GM19468 (cell line): ENCODE measurements around the gene RTP5.
"Not testable (repeated sequence)": the region's sequence is repeated elsewhere in the genome, so short reads cannot be mapped to it uniquely, and the experiment has no call there.

Source experiments
- ATAC-seq: cut with Tn5 transposase; IDR thresholded peaks from one replicate; pipeline ENCODE4 v1.9.1; 2021; ENCODE audit warnings: mild to moderate bottlenecking, moderate library complexity, moderate number of reproducible peaks; ENCODE audit not compliant: unreplicated experiment; ENCODE audit errors: extremely low read depth

RTP5 gene

DNA sequence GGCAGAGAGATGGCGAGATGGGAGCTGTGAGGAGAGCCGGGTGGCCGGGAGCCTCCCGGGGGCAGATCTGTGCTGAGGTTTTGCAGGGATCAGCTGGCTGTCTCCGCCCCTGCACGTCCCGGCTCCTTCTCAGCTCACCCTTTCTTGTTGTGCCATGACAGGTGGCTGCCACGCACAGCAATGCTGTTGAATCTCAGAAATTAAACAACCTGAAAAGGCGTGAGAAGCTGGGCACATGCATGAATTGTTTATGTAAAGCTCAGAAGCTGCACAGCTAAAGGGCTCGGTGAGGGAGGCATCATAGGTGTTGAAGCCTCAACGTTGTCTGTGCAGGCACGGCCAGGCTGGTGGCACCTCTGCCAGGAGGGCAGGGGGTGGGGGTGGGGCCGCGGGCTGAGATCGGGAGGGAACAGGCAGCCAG, 858 bp upstream of the RTP5 start:
- ATAC-seq: no peak

DNA sequence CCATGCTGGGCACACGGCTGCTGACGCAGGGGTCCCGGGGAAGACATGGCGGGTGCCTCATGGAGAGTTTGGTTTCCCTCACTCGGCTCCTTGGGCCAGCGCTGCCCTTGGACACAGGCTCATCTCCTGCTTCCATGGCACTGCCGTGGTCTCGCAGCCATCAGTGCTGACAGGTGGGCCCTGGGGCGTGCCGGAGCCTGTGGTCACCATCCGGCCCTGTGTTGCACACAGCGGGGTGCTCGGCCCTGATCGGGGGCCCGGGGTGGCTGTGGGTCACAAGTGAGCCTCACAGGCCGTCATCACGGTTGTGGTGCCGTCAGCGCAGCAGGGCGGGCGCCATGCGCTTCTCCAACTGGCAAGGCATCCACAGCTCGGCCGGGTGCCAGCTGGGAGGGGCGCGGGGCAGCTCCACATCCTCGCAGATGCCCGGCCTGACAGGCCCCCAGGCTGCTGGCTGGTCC, 582 bp downstream of the RTP5 start:
- no peak for ATAC-seq

DNA sequence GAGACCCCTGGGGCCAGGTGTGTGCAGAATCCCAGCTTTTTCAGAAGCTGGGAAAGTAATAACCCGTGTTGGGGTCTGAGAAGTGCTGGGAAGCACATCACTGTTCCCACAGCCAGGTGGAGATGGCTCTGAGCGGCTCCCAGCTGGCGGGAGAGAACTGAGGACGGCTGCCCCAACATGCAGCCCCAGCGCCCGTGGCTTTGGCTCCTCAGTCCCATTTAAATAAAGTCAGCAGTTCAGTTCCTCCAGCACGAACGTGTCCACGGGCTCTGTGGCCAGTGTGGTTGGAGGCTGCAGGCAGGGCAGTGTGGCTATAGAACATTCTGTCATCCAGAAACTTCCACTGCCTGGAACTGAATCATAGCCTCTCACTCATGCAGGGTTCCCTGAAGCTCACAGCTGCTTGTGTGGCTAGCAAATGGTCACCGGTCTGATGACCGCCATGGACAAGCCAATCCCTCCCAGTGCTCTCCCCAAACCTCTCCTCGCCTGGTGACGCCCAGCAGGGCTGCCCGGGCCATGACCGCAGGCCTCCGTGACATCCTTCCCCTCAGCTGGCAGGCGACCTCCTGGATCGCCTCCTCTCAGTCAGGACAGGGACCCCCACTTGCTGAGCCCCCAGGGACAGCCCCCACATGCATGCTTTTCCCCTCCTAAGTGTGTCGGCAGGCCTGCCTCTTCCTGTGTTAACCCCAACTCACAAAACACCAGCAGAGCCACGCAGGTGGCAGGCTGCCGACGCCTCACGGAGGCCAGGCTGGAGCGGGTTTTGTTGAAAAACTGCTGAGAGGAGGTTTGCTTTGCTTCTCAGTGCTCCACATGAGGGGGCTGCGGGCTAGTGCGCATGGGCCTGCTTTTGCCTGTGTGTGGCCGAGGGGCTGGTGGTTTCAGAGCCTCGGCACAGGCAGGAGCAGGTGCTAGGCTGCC, 1.3 kb downstream of the RTP5 start:
- no peak for ATAC-seq

DNA sequence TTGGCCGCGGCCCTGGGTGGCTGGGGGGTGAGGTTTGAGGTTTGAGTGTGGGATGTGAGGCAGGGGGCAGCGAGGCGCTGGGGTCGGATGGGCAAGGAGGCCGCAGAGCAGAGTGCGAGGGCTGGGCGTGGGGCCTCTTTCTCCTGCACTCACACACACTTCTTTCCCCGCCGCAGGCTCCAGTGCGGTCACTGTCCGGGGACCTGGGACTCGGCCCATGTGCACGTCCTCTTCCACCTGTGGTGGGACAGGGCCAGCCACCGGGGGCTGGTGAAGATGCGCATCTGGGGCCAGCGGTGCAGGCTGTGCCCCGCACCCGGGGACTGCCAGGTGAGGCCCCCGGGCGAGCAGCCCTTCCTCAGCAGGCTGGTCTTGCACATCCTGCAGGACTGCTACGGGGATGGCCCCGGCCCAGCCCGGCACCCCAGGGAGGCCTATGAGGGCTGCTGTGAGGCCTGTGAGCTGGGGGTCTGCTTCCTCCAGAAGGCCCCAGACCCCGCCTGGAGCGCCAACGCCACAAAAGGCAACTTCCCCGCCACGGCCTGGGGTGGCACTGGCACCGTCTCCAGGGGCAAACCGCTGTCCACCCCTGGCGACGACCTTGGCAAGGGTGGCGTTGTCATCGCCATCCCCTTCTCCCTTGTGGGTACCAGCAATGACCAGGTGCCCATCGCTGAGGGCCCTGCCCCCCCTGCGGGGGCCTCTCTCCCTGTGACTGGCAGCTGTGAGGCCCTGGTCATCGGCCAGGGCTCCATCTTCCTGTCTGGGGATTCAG, 2.2 kb downstream of the RTP5 start:
- ATAC-seq: no peak

DNA sequence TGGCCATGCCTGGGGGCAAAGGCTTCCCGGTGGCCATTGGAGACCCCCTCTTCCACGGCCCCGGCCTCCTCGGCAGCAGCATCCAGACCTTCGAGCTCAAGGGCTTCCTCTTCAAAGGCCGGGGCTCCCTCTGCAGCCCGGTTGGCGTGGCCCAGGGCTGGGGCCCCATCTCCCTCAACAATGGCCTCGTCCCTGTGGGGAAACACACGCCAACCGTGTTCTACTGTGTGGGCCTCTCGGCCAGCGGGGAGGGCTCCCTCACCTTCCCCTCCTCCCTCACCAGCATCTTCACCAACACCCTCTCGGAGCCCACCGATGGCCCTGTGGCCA, 2.7 kb downstream of the RTP5 start:
- no peak for ATAC-seq

DNA sequence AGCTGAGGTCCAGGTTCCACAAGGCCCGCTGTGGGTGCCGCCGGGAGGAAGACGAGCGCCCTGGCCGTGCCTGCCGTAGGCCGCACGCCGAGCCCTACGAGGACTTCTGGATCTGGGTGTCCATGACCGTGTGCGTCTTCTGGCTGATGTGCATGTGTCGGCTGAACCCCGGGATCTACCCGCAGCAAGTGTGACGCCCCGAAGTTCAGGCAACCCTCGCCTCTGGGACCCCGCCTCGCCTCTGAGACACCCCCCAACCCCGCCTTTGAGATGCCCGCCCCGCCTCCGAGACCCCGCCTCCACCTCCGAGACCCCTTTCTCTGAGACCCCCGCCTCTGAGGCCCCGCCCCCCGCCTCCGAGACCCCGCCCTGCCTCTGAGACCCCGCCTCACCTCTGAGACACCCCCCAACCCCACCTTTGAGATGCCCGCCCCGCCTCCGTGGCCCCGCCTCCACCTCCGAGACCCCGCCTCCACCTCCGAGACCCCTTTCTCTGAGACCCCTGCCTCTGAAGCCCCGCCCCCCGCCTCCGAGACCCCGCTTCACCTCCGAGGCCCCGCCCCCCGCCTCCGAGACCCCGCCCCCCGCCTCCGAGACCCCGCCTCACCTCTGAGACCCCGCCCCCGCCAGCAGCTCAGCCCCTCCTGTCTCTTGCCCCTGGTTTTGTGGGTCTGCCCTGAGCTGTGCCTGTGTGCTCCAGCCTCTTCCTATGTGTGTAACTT, 3.7 kb downstream of the RTP5 start:
- ATAC-seq: no peak

DNA sequence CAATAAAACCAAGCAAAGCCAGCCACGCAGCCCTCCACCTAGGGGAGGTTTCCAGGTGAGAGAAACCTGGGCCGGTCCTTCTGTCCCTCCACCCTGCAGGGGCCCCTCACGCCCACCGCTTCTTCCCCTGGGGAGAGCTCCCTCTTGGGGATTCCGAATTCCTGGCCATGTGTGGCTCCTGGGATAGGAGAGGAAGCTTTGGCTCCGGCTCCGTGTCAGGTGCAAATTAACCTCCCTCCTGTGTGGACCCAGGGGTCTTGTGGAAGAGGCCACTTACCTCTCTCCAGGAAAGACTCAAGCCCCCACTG, 4.2 kb downstream of the RTP5 start:
- no peak for ATAC-seq

DNA sequence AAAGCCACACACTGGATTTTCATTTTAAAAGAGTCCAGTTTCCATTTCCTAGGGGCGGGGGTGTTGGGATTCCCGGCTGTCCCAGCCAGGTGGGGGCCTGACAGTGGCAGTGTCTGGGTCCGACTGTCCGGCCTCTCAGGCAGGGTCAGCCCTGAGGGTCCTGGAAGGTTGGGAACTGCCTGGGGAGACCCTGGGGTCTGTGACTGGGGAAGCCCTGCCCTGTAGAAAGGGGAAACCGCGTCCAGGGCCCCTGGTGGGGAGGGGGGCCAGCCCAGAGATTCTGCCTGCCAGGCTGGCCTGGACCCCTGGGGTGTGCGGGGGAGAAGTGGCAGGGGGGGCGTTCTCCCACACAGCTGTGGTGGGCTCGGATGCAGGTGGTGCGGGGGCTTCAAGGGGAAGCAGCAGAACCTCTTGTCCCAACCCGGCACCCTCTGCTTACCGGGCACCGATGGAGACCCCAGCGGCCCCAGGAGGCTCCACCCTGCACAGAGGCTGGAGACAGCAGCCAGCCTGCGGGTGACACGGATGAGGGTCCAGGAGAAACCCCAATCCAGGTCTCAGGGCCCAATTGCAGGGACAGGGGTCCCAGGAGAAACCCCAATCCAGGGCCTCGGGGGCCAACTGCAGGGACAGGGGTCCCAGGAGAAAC, 4.9 kb downstream of the RTP5 start:
- no peak for ATAC-seq

DNA sequence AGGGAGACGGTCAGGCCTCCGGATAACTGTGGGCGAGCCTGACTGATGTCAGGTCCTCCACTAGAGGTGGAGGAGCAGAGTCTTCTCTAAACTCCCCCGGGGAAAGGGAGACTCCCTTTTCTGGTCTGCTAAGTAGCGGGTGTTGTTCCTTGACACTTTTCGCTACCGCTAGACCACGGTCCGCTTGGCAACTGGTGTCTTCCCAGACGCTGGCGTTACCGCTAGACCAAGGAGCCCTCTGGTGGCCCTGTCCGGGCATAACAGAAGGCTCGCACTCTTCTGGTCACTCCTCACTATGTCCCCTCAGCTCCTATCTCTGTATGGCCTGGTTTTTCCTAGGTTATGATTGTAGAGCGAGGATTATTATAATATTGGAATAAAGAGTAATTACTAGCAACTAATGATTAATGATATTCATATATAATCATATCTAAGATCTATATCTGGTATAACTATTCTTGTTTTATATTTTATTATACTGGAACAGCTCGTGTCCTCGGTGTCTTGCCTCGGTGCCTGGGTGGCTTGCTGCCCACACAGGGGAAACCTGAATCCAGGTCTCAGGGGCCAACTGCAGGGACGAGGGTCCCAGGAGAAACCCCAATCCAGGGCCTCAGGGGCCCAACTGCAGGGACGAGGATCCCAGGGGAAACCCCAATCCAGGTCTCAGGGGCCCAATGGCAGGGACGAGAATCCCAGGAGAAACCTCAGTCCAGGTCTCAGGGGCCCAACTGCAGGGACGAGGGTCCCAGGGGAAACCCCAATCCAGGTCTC, 6.4 kb downstream of the RTP5 start:
- not testable (repeated sequence) for ATAC-seq

DNA sequence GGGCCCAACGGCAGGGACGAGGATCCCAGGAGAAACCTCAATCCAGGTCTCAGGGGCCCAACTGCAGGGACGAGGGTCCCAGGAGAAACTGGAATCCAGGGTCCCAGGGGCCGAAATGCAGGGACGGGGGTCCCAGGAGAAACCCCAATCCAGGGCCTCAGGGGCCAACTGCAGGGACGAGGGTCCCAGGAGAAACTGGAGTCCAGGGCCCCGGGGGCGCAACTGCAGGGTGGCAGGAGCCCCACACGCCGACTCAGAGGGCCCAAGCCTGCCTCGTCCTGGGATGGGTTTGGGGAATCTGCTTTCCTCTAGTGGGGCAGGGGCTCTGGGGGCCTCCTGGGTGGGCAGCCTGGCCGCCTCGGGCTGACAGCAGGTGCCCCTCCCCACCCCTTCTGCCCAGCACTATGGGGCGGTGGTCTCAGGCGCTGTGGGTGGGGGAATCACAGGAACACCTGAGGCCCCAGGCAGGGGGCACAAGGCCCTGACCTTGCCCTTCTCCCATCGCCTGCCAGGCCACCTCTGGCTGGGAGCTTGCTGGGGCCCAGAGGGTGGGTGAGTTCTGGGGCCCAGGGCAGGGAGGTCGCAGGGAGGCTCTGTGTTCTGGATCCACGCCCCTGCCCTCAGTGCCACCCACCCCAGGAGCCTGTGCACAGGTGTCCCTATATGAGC, 7.1 kb downstream of the RTP5 start:
- no peak for ATAC-seq

DNA sequence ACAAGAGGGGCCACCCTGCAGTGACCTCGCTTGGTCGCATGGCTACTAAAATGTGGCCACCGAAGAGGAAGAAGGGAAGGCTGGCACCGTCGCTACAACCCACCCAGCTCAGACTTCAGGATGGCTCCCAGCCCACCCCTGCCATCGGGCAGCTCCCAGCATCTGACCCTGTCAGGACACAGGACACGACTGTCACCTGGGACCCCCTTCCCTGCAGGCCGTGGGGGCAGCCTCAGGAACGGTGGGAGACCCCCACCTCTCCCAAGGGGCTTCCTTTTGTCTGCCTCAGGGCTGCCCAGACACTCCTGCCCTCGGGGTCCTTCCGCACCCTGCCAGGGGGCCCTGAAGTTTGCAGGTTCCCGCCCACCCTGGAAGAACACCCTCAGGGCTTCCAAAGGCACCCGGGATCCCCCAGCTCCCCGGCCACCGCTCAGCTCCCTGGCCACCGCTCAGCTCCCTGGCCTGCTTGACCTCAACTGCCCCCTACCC, 7.7 kb downstream of the RTP5 start:
- no peak for ATAC-seq

DNA sequence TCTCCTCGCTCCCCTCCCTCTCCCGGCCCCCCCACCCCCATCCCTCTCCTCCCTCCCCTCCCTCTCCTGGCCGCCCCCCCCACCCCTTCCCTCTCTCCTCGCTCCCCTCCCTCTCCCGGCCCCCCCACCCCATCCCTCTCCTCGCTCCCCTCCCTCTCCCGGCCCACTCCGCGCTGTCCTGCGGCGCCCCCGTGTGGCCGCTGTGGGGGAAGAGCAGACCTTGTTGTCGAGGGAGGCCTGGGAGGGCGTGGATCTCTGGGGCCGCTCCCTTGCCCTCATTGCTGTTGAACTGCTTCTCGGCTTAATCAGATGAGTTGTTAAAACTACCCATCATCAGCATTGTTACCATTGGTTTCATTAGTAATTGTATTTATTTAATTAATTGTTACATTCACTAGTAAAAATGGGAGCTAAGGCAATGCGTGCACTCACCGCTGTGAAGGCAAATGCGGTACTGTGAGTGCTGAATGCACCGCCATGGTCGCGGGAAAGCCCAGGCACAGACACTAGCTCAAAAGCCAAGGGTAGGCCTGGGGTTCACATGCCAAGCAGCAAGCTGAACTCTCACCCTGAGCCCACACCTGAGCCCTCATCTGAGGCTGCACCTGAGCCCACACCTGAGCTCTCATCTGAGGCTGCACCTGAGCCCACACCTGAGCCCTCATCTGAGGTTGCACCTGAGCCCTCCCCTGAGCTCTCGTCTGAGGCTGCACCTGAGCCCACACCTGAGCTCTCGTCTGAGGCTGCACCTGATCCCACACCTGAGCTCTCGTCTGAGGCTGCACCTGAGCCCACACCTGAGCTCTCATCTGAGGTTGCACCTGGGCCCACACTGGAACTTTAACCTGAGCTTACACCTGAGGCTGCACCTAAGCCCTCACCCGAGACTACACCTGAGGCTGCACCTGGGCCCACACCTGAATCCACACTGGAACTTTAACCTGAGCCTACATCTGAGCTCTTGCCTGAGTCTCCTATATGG, 8.8 kb downstream of the RTP5 start:
- ATAC-seq: no peak

DNA sequence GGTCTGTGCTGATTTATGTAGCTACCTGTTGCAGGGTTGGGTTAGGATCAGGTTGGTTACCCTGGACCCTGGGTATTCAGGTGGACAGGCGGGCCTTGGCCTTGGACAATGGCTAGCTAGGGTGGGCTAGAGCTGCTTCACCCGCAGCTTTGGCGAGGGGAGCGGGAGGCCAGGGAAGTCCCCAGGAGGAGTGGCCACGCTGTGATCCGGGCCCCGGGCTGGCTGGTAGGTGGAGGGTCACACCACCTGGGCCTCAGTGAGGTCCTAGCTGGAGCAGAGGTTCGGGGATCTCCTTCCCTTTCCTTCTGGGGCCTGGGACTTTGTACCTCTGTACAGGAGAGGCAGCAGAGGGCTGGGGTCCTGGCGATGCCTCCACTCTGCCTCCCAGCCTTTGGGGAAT, 9.8 kb downstream of the RTP5 start:
- no peak for ATAC-seq

DNA sequence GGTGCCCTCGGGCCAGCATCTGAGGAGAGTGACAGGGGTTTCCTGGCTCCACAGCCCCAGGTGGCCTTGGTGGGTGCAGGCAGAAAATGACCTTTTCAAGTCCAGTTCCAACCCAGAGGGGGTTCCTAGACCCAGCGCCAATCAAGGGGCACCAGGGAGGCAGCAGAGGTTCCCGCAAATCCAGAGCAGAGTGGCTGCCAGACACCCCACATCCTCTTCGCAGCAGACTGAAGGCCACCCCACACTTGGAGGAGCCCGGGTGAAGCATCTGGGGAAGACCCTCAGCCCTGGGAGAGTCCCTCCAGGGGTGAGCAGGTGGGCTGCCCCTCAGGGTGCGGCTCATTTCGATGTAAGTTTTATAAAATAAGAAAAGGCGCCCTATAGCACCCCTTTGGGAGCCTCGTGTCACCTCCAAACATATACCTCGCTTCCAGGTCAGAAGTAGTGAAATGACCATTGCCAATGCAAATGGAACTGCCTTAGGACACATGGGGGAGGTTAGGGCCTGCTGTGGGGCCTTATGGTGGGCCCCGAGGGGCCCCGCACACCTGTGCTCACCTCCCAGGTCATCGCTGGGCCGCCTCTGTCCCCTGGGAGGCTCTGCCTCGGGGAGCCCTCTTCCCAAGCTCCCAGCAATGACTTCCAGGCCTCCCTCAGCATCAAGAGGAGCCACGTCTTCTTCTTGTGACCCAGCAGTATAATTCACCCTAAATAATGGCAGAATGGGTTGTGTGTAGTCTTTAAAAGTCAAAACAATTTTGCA, 11.0 kb downstream of the RTP5 start:
- no peak for ATAC-seq

DNA sequence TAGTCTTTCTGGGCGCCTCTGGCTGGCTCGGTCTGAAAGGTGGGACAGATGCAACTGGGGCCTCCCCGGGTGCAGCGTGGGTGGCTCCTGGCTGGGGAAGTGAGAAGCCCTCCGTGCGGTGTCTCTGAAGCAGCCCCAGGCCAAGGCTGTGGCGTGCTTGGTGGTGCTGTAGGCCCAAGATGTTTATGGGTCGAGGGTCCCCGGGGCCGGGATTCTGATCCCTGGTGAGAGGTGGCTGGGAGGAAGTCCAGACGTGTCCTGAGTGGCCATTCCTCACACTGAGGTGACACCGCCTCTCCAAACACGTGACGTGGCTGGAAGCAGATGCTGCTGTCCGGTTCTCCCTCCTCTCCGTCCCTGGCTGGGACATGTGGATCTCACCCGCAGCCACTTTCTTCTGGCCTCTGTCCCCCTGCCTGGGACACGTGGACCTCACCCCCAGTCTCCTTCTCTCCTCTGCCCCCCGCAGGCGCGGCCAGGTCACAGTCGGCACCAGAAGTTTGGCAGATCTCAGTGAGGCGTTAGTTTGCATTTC, 12.6 kb downstream of the RTP5 start:
- peak; percentile 43 for ATAC-seq

DNA sequence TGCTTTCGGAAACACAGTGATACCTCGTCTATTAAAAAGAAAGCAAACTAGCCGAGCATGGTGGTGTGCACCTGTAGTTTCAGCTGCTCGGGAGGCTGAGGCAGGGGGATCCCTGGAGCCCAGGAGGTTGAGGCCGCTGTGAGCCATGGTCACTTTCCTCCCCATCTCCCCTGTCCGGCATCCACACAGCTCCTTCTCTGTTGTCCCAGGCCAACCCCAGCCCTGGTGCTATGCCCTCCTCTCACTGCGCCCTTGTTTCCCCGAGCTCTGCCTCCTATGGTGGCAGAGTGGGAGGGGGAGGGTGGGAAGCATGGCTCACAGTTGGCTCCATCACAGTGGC, 15.4 kb downstream of the RTP5 start:
- no peak for ATAC-seq

DNA sequence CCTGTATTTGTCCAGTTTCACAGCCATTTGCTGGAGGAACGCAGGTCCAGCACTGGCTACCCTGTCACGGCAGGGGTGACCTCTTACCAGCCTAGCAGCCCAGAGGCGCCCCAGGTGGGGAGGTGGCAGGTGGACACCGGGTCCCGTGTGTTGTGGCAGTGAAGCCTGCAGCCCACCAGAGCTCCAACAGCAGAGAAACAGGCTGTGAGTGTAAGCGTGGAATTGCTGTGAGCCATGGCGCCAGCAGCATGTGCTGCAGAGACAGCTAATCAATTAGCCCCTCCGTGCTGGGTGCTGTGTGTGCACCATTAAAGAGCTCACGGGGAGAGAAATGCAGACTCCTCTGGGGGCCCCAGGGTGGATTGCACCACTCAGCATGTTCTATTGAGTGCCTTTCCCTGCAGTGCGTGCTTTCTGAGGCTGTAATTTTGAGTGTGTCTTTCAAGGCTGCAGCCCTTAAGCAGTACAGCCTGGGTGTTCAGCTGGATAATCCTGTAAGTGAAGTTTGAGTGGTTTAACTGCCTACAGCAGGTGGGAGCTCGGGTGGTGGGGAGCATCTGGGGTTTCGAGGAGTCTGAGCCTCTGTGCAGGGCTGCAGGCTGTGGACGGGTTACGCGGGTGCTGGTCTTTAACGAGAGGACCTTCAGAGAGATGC, 15.9 kb downstream of the RTP5 start:
- ATAC-seq: no peak
